IMR-90 (cell line): Measurements from ENCODE around the gene HSD17B3.

Experiments used
- BHLHE40 ChIP-seq: fragments of 150-350 bp; IDR thresholded peaks from 2 replicates; pipeline ENCODE4 v1.6.1; 2016; ENCODE audit warnings: mild to moderate bottlenecking, low read depth, low read length
- MAFK ChIP-seq: IDR thresholded peaks from 2 replicates; pipeline ENCODE4 v1.6.1; 2012; ENCODE audit warnings: low read depth, low read length, improper control_type of control experiment
- MAZ ChIP-seq: IDR thresholded peaks from 2 replicates; pipeline ENCODE4 v1.6.1; 2012; ENCODE audit warnings: low read depth, mild to moderate bottlenecking, low read length, improper control_type of control experiment, moderate library complexity, borderline replicate concordance
- POLR2A ChIP-seq: IDR thresholded peaks from 2 replicates; pipeline ENCODE4 v1.6.1; 2012; ENCODE audit warnings: mild to moderate bottlenecking, low read depth, low read length
- RAD21 ChIP-seq: IDR thresholded peaks from 2 replicates; pipeline ENCODE4 v1.6.1; 2012; ENCODE audit warnings: low read length, improper control_type of control experiment
- RCOR1 ChIP-seq: IDR thresholded peaks from 2 replicates; pipeline ENCODE4 v1.6.1; 2012; ENCODE audit warnings: mild to moderate bottlenecking, low read length, improper control_type of control experiment; ENCODE audit not compliant: insufficient replicate concordance
- RFX5 ChIP-seq: IDR thresholded peaks from 2 replicates; pipeline ENCODE4 v1.8.0; 2012; ENCODE audit warnings: low read depth, mild to moderate bottlenecking, low read length, moderate library complexity
- SMC3 ChIP-seq: fragments of 150-350 bp; IDR thresholded peaks from 2 replicates; pipeline ENCODE4 v1.6.1; 2016; ENCODE audit warnings: low read depth, mild to moderate bottlenecking, antibody characterized with exemption, low read length, moderate library complexity
- TF ChIP-seq, protein P1 (sequence below): conservative IDR thresholded peaks from 2 replicates; pipeline ENCODE4 v1.5.1; 2012; ENCODE audit warnings: mild to moderate bottlenecking, low read depth, low read length, improper control_type of control experiment
- TF ChIP-seq, protein P2 (sequence below): fragments of 150-350 bp; IDR thresholded peaks from 2 replicates; pipeline ENCODE4 v1.6.1; 2017; ENCODE audit warnings: mild to moderate bottlenecking, antibody characterized with exemption, low read length, low read depth
- TF ChIP-seq, protein P3 (sequence below): fragments of 150-350 bp; IDR thresholded peaks from 2 replicates; pipeline ENCODE4 v1.6.1; 2016; ENCODE audit warnings: low read depth, mild to moderate bottlenecking, low read length, moderate library complexity, borderline replicate concordance

DNA sequence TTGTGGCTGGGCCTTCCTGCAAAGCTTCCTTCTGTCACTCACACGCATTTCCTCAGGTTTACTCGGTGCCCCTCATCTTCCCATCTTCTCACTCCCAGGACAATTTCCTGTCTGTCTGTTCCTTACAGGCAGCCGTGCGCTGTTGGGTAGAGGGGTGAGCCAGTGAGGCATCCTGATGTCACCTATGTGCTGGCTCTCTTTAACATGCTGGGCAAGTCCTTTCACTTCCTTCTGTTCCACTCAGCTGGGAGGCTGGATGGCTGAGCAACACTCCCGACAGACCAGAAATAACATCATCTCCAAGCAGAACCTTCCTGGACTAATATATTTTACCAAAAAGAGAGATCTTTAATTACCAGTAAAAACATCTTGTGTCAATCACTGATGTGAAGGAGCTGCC, 103.0 kb downstream of the HSD17B3 start:
- TF ChIP-seq, protein P1, sequence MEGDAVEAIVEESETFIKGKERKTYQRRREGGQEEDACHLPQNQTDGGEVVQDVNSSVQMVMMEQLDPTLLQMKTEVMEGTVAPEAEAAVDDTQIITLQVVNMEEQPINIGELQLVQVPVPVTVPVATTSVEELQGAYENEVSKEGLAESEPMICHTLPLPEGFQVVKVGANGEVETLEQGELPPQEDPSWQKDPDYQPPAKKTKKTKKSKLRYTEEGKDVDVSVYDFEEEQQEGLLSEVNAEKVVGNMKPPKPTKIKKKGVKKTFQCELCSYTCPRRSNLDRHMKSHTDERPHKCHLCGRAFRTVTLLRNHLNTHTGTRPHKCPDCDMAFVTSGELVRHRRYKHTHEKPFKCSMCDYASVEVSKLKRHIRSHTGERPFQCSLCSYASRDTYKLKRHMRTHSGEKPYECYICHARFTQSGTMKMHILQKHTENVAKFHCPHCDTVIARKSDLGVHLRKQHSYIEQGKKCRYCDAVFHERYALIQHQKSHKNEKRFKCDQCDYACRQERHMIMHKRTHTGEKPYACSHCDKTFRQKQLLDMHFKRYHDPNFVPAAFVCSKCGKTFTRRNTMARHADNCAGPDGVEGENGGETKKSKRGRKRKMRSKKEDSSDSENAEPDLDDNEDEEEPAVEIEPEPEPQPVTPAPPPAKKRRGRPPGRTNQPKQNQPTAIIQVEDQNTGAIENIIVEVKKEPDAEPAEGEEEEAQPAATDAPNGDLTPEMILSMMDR, result no peak
- no peak for TF ChIP-seq SMC3
- TF ChIP-seq POLR2A, result no peak
- no peak for TF ChIP-seq MAFK
- no peak for TF ChIP-seq MAZ
- TF ChIP-seq, protein P2, sequence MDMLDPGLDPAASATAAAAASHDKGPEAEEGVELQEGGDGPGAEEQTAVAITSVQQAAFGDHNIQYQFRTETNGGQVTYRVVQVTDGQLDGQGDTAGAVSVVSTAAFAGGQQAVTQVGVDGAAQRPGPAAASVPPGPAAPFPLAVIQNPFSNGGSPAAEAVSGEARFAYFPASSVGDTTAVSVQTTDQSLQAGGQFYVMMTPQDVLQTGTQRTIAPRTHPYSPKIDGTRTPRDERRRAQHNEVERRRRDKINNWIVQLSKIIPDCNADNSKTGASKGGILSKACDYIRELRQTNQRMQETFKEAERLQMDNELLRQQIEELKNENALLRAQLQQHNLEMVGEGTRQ, result no peak
- TF ChIP-seq, protein P3, sequence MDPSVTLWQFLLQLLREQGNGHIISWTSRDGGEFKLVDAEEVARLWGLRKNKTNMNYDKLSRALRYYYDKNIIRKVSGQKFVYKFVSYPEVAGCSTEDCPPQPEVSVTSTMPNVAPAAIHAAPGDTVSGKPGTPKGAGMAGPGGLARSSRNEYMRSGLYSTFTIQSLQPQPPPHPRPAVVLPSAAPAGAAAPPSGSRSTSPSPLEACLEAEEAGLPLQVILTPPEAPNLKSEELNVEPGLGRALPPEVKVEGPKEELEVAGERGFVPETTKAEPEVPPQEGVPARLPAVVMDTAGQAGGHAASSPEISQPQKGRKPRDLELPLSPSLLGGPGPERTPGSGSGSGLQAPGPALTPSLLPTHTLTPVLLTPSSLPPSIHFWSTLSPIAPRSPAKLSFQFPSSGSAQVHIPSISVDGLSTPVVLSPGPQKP, result no peak
- TF ChIP-seq RFX5, result no peak
- no peak for TF ChIP-seq BHLHE40
- no peak for TF ChIP-seq RCOR1
- no peak for TF ChIP-seq RAD21
